Stimulated activated CD8-positive, alpha-beta memory T cell treated with anti-CD3 and anti-CD28 coated beads, Interleukin-15, amount 100 ng/mL, for 48 hours (primary cell): ENCODE results near the gene NKPD1.
A peak's percentile ranks its signal among the peaks of the same experiment; 100 is the strongest.
"Not testable (repeated sequence)": the region's sequence is repeated elsewhere in the genome, so short reads cannot be mapped to it uniquely, and the experiment has no call there.

Experiments
- DNase-seq, 2 donors: peaks; one replicate each; pipeline ENCODE4 v3.0.0-alpha.2; 2020; ENCODE audit warnings: low read depth in 2 of 2

The NKPD1 gene

GRCh38 chr19:45118591-45119355, 42.0 kb downstream of the NKPD1 start:
- not testable (repeated sequence) for DNase-seq

GRCh38 chr19:45118106-45118505, 42.7 kb downstream of the NKPD1 start:
- DNase-seq = no peak

- DNase-seq = no peak
Observed at GRCh38 chr19:45117671-45118070, 43.1 kb downstream of the NKPD1 start.

- DNase-seq = peak; percentile 73 to 81
Observed at GRCh38 chr19:45117167-45117594, 43.6 kb downstream of the NKPD1 start.

- no peak for DNase-seq
Observed at GRCh38 chr19:45115809-45116615, 44.8 kb downstream of the NKPD1 start.

- no peak for DNase-seq
Observed at GRCh38 chr19:45114116-45114515, 46.7 kb downstream of the NKPD1 start.

GRCh38 chr19:45113628-45114027, 47.2 kb downstream of the NKPD1 start:
- DNase-seq = no peak

- DNase-seq = no peak
Observed at GRCh38 chr19:45112111-45112827, 48.5 kb downstream of the NKPD1 start.
